Stimulated activated naive CD8-positive, alpha-beta T cell treated with anti-CD3 and anti-CD28 coated beads, Interleukin-15, Interleukin-2, amounts not matched to agents 100 ng/mL and 50 ng/mL, for 24 hours (primary cell): ENCODE results near the gene NBR1.
"Not testable (repeated sequence)": the region's sequence is repeated elsewhere in the genome, so short reads cannot be mapped to it uniquely, and the experiment has no call there.

ENCODE experiments used
- H3K27ac Mint-ChIP-seq: one replicate; pipeline ENCODE4 v1.8.0; 2021; ENCODE audit warnings: mild to moderate bottlenecking, mixed read lengths
- H3K27me3 Mint-ChIP-seq: one replicate; pipeline ENCODE4 v1.8.0; 2021; ENCODE audit warnings: mixed read lengths
- H3K36me3 Mint-ChIP-seq: one replicate; pipeline ENCODE4 v1.8.0; 2021; ENCODE audit warnings: low read depth, mixed read lengths
- H3K4me1 Mint-ChIP-seq: one replicate; pipeline ENCODE4 v1.8.0; 2021; ENCODE audit warnings: low read depth, mixed read lengths
- H3K4me3 Mint-ChIP-seq: one replicate; pipeline ENCODE4 v1.8.0; 2021; ENCODE audit warnings: mild to moderate bottlenecking, mixed read lengths
- H3K9me3 Mint-ChIP-seq: one replicate; pipeline ENCODE4 v1.8.0; 2021; ENCODE audit warnings: mixed read lengths

Gene NBR1

GRCh38 chr17:43217614-43218087, 46.6 kb downstream of the NBR1 start:
- no peaks in the 10 kb centered on the region for H3K27me3 Mint-ChIP-seq
- peaks cover 29% of the 10 kb centered on the region for H3K36me3 Mint-ChIP-seq
- H3K4me1 Mint-ChIP-seq = peaks cover 36% of the 10 kb centered on the region
- no peaks in the 10 kb centered on the region for H3K9me3 Mint-ChIP-seq
- H3K27ac Mint-ChIP-seq = peak overlapping the region; percentile 83
- peak overlapping the region; percentile 26 for H3K4me3 Mint-ChIP-seq

- H3K27ac Mint-ChIP-seq = peak overlapping the region; percentile 58
- peaks cover 22% of the 10 kb centered on the region for H3K4me1 Mint-ChIP-seq
Observed at GRCh38 chr17:43219001-43219400, 48.0 kb downstream of the NBR1 start.

GRCh38 chr17:43219746-43220380, 48.8 kb downstream of the NBR1 start:
- no peak overlapping the region for H3K27ac Mint-ChIP-seq
- H3K4me3 Mint-ChIP-seq = no peak overlapping the region
- H3K9me3 Mint-ChIP-seq = no peaks in the 10 kb centered on the region

More at GRCh38 chr17:43219001-43219400, 48.0 kb downstream of the NBR1 start:
- no peaks in the 10 kb centered on the region for H3K9me3 Mint-ChIP-seq
- peaks cover 33% of the 10 kb centered on the region for H3K36me3 Mint-ChIP-seq
- no peaks in the 10 kb centered on the region for H3K27me3 Mint-ChIP-seq
- no peak overlapping the region for H3K4me3 Mint-ChIP-seq

GRCh38 chr17:43220511-43221125, 49.6 kb downstream of the NBR1 start:
- H3K27ac Mint-ChIP-seq = no peak overlapping the region
- peaks cover 32% of the 10 kb centered on the region for H3K36me3 Mint-ChIP-seq
- peaks cover 27% of the 10 kb centered on the region for H3K4me1 Mint-ChIP-seq

More at GRCh38 chr17:43219746-43220380, 48.8 kb downstream of the NBR1 start:
- no peaks in the 10 kb centered on the region for H3K27me3 Mint-ChIP-seq
- peaks cover 38% of the 10 kb centered on the region for H3K36me3 Mint-ChIP-seq
- peaks cover 27% of the 10 kb centered on the region for H3K4me1 Mint-ChIP-seq

GRCh38 chr17:43224146-43224705, 53.2 kb downstream of the NBR1 start:
- no peaks in the 10 kb centered on the region for H3K9me3 Mint-ChIP-seq
- peaks cover 17% of the 10 kb centered on the region for H3K36me3 Mint-ChIP-seq
- no peak overlapping the region for H3K4me3 Mint-ChIP-seq
- H3K4me1 Mint-ChIP-seq = peaks cover 5% of the 10 kb centered on the region
- H3K27ac Mint-ChIP-seq = no peak overlapping the region
- H3K27me3 Mint-ChIP-seq = no peaks in the 10 kb centered on the region

More at GRCh38 chr17:43220511-43221125, 49.6 kb downstream of the NBR1 start:
- Mint-ChIP-seq H3K27me3 (no peaks in the 10 kb centered on the region), H3K9me3 (no peaks in the 10 kb centered on the region), H3K4me3 (no peak overlapping the region)

- no peak overlapping the region for H3K4me3 Mint-ChIP-seq
- no peaks in the 10 kb centered on the region for H3K27me3 Mint-ChIP-seq
- no peak overlapping the region for H3K27ac Mint-ChIP-seq
- peaks cover 13% of the 10 kb centered on the region for H3K36me3 Mint-ChIP-seq
- H3K9me3 Mint-ChIP-seq = no peaks in the 10 kb centered on the region
- H3K4me1 Mint-ChIP-seq = peaks cover 5% of the 10 kb centered on the region
Observed at GRCh38 chr17:43226393-43226792, 55.4 kb downstream of the NBR1 start.

GRCh38 chr17:43228020-43228782, 57.2 kb downstream of the NBR1 start, which contains the start of gene CCDC200:
Gene CCDC200 (minus strand): TSS chr17:43228623. CDS start chr17:43228554, 69 bp downstream.
- H3K27ac Mint-ChIP-seq, H3K27me3 Mint-ChIP-seq, H3K9me3 Mint-ChIP-seq, H3K4me3 Mint-ChIP-seq, H3K4me1 Mint-ChIP-seq: not testable (repeated sequence)
- H3K36me3 Mint-ChIP-seq = peaks cover 13% of the 10 kb centered on the region

- H3K27ac Mint-ChIP-seq, H3K9me3 Mint-ChIP-seq, H3K36me3 Mint-ChIP-seq: not testable (repeated sequence)
Observed at GRCh38 chr17:43231205-43232020, 60.4 kb downstream of the NBR1 start.

GRCh38 chr17:43232021-43232699, 61.1 kb downstream of the NBR1 start:
- not testable (repeated sequence) for H3K27ac Mint-ChIP-seq, H3K4me1 Mint-ChIP-seq, H3K27me3 Mint-ChIP-seq, H3K9me3 Mint-ChIP-seq, H3K36me3 Mint-ChIP-seq
- peak overlapping the region; percentile 27 for H3K4me3 Mint-ChIP-seq

More at GRCh38 chr17:43231205-43232020, 60.4 kb downstream of the NBR1 start:
- H3K27me3 Mint-ChIP-seq, H3K4me3 Mint-ChIP-seq, H3K4me1 Mint-ChIP-seq: not testable (repeated sequence)

- not testable (repeated sequence) for H3K27me3 Mint-ChIP-seq, H3K36me3 Mint-ChIP-seq, H3K4me3 Mint-ChIP-seq, H3K9me3 Mint-ChIP-seq, H3K4me1 Mint-ChIP-seq, H3K27ac Mint-ChIP-seq
Observed at GRCh38 chr17:43233263-43233662, 62.2 kb downstream of the NBR1 start.

GRCh38 chr17:43233877-43234276, 62.9 kb downstream of the NBR1 start, which contains the start of gene RNU2-1:
Gene RNU2-1 (minus strand): TSS chr17:43233977.
- not testable (repeated sequence) for H3K4me1 Mint-ChIP-seq, H3K27ac Mint-ChIP-seq, H3K36me3 Mint-ChIP-seq, H3K4me3 Mint-ChIP-seq, H3K9me3 Mint-ChIP-seq, H3K27me3 Mint-ChIP-seq

GRCh38 chr17:43239597-43239996, 68.6 kb downstream of the NBR1 start:
- H3K27me3 Mint-ChIP-seq, H3K36me3 Mint-ChIP-seq, H3K9me3 Mint-ChIP-seq, H3K27ac Mint-ChIP-seq, H3K4me1 Mint-ChIP-seq, H3K4me3 Mint-ChIP-seq: not testable (repeated sequence)

GRCh38 chr17:43240596-43241352, 69.8 kb downstream of the NBR1 start:
- not testable (repeated sequence) for H3K9me3 Mint-ChIP-seq, H3K36me3 Mint-ChIP-seq, H3K27me3 Mint-ChIP-seq, H3K27ac Mint-ChIP-seq, H3K4me3 Mint-ChIP-seq, H3K4me1 Mint-ChIP-seq
